Lung microvascular endothelial cell (primary cell): ENCODE data around the gene RTP2. TPM values are rescaled to one million over a fixed set of nuclear protein-coding genes. Genes with fewer than 3 reads are reported as not detected.

Experiments
- DNase-seq, 2 donors: peaks; one replicate each; pipeline versions ENCODE4 v3.0.0 to v3.0.0-alpha.2; 2010; ENCODE audit warnings: low read depth in 2 of 2
- total RNA-seq: library from RNA; depleted of rRNA; stranded (reverse); fragments of >200 nt; gene quantifications from 2 replicates; pipeline ENCODE4 v1.2.1, GENCODE V29; 2014

The RTP2 gene
- not detected in 2 replicates for total RNA-seq

DNA sequence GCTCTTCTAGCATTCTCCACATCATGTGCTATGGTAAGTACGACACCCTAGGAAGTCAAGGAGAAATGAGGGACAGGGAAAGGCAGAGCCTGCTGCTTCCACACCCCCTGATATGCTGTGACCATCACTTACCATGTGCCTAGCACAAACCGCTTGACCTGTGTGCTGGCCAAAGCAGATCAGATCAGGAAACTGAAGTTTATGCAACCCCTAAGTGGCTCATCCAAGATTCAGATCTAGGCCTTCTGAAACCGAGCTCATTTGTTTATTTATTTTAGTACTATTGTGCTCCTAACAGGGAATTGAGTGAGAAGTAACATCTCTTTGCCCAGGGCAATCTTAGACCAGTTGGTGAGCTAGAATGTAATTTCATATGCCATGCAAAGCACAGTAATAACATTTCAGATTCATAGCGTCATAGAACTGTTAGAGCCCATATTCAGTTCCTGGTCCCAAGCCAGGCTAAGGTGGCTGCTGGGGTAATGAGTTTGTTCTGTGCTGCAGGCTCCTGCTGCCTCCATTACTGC, at the start of gene RTP2:
TSS of gene RTP2 (minus strand) at position 51 of the 527 bp plus-strand sequence. CDS start 429 bp downstream, outside the sequence.
- DNase-seq: no peak

GRCh38 chr3:187750513-187751123, 48.3 kb upstream of the RTP2 start:
- no peak for DNase-seq

GRCh38 chr3:187750006-187750512, 47.7 kb upstream of the RTP2 start:
- peak; percentile 52 to 84 for DNase-seq

DNA sequence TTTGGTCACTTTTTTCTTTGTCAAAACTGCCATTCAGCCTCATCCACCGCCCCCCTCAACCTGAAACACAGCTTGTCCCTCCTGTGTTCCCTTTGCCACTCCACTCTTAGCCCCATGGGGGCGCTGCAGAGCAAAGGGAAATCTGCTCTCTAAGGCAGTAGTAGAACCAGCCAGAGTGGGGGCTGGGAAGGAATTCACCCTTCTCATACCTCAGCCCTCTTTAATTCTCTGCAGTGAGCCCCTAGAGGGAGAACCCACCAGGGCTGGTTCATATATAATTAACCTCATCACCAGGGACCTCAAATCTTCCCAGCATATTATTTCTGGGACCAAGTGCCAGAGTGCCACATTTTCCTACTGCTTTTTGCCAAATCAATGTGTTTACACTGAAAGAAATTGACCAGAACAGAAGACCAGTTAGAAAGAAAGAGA, 45.7 kb upstream of the RTP2 start:
- DNase-seq: peak; percentile 80 to 82

DNA sequence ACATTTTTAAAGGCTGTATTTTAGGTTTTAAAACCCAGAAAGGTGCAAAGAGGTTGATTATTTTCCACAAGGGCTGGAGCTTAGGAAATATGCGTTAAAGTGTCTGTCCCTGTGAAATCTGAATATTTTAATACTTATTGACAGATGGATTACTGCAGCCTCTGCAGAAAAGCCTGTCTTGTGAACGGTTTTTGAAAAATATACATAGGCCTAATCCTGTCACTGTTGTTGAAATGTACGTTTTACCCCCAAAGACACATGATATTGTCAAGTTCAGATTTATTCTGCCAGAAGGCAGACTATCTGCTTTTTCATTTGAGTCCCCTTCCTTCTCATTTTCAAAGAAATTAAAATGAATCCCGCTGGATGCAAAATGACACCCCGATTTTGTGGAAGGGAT, 45.1 kb upstream of the RTP2 start:
- DNase-seq: no peak

DNA sequence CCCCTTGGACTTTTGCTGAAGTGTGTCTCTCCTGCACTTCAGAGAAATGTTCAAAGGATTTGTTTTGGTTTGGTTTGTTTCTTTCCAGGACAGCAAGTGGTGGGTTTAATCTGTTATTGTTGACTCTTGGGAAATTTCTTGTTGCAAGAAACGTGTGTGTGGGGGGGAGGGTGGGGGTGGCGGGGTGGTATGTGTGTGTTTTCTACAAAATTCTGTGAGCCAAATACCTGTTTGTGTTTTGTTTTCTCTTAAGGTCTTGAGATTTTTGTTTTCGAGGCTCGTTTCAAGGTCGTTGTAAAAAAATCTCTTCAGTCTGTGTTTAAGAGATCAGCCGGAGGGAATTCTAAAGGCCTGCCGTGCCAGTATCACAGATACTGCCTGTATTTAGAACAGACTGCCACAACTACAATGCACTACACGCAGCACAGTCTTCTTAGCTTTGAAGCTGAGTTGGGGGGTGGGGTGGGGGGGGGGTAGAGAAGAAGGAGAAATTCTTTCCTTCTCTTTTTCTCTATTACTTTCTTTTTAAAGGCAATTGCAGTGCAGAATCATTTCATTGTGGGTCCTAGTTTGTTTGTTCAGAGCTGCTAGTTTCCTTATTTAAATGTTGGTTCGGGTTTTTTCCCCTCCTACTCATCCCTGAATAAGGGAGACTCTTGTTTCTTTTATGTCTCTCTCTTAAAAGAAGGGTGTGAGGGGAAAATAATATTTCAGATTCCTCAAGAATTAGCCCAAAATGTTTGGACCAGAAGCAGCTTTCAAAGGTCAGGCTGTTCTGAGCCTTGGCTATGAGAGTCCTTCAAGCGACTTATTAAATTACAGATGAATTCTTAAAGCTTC, 44.3 kb upstream of the RTP2 start:
- no peak for DNase-seq

DNA sequence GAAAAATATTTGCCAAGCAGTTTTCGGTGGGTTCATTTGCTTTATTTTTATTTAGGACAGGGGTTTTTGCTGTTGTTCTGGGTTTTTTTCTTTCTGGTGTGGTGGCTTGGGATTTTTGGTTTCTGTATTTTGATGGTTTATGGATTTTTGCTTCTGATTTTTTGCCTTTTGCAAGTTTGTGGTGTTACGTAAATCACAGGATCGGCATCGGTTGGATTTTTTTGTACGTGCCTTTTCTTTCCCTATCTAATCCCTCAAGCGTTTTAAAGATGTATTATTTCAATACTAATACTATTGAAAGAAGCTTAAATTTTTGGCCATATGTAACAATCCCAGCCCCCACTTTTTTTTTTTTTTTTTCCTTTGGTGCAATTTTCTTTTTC, 43.7 kb upstream of the RTP2 start:
- no peak for DNase-seq

- peak; percentile 94 to 97 for DNase-seq
Measured at GRCh38 chr3:187745201-187746058, 43.1 kb upstream of the RTP2 start, which contains the start of gene BCL6. BCL6 (minus strand) TSS chr3:187745468; CDS start chr3:187733693, 11,775 bp downstream.

DNA sequence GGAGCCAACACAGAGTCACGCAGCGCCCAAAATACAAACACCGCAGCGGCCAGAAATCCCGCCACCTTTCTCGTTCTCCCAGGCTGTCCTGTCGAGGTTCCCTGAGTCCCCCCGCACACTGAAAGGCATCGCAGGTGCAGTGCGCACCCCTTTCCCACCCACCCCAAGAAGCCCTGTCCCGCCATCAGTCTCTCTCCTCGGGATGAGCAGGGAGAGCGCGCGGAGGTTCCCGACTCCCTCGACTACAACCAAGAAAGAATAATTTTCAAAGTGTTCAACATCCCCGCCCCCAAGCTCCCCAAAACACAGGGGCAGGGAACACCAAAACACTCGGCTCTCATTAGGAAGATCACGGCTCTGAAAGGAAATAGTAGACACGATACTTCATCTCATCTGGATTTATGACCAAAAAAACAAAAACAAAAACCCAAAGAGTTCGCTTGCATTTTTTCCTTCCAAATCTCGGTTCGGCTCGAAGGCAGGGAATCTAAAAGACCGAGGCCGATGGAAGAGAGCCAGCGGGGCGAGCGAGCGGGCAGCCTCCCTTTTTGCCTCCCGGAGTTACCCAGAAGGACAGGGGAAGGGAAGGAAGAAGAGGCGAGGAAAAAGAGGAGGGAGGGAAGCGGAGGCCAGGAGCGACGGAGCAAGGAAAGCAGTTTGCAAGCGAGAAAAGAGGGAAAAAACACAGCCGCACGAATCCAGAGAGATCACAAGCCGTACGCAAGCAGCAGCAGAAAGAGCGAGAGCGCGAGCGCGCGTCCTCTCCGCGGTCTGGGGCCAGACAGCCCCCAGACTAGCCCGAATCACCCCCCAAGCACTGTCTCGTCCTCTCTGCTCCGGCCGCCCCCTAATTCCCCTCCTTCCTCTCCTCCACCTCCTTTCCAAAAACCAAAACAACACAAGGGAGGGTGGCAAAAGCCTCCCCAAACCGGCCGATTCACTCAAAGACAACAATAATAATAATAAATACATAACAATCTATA, 42.1 kb upstream of the RTP2 start:
- DNase-seq: peak; percentile 63 to 65

DNA sequence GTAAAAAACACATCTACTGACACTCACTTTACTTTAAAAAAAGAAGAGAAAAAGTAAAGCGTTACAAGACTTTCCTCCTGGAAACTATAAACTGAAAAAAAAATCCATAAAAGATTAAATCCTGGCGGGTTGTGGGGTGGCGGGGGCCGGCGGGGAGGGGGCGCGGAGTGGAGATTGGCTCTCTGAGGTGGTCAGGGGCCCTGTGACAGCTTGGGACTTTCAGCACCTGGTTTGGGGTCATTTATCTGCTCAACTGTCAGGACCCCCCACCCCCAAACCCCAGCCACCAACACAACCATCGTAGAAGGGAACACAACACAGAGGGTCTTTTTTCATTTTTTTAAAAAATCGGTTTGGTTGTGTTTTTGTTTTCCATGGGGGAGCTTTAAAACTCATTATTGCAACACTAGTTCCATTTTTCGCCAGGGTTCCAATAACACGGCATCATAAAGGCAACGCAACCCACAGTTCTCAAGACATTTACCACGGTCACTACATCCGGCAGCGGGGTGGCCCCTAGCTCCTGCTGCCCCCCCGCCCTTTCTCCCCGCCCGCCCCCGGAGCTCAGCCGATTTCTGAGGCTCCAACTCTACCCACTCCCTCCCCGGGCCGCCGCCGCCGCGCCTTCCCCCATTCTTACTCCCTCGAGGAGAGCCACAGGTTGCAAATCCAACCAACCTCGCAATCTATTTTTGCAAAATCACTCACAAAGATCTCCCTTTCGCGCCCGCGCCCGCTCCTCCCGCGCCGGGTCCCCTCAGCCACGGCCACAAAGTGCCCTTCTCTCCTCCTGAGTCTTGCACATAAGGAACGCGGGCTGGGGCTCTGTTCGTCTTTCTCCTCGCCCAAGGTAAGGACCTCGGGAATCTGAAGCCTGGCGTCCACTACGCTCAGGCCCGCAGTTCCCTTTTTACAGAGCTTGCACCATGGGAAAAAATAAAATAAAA, 41.1 kb upstream of the RTP2 start:
- peak in 1 of 2 donors; percentile 52 for DNase-seq

DNA sequence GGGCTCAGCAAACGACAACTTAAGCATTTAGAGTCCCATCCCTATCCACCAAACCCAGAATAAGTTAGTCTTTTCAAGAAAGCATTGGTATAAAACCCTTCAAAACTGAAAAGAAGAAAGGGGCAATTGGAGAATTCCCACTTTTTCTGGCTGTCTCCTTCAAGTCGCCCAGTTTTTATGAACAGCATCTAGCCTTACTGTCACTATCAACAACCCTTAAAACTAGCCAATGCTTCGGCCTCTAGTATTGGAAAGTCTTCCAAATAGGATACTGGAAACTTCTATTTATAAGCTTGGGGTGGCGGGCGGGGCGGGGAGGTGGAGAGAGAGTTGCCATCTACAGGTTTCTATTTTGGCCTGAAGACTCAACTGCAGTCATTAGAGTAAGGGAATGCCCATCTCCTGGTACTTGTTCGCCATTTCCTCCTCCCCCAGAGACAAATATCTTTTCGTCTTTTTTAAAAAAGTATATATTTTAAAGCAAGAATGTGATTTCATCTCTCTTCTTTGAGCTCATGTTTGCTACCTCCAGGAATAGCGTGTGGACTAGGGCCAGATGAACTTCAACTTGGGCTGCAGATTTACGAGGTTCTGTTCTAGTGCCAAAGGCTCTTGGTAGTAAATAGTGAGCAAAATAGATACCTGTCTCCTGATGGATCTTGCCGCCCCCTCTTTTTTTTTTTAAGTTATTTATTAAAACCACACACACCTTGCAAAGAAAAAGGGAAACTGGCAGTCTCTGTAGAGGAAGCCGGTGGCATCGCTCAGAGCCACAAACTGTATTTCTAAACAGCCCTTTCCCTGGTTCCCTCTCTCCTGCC, 40.2 kb upstream of the RTP2 start:
- DNase-seq: no peak

DNA sequence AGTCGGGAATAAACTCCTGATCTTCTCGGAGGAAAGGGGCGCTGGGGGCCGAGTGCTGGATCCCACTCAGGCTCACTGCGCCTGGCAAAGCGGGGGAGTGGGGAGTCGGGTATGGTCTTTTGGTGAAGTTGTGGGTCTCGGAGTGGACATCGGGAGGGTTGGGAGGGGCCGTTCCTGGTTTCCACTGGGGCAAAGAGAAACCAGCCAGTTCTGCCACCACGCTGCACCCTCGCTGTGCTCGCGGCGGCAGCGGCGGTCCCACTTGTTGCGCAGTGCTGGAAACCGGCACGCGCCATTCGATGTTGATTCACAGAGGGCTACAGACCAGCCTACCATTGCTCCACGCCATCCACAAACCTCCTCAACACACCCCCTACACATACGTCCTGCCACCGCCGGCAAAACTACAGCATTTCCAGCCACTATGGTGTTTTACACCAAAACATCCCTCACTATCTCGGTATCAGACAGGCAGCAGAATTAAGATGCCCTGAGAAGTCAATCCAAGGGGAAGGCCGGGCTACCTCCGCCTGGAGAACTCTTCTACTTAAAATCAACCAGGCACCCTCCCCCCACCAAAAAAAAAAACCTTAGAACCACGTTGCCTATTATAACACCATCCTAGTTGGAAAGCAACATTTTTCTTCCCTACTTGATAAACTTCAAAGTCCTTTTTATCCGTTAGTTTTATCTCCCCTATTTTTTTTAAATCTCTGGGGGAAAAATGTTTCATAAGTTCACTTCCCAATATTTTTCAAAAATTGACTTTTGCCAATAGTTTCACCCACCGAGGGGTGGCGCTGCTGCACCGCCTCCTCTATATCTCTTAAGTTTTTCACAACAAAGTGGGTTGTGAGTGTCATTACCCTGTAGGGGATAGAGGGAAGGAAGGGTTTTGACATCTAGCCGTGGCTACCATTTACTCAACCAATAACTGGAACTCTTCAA, 39.3 kb upstream of the RTP2 start:
- DNase-seq: peak; percentile 81 to 82

DNA sequence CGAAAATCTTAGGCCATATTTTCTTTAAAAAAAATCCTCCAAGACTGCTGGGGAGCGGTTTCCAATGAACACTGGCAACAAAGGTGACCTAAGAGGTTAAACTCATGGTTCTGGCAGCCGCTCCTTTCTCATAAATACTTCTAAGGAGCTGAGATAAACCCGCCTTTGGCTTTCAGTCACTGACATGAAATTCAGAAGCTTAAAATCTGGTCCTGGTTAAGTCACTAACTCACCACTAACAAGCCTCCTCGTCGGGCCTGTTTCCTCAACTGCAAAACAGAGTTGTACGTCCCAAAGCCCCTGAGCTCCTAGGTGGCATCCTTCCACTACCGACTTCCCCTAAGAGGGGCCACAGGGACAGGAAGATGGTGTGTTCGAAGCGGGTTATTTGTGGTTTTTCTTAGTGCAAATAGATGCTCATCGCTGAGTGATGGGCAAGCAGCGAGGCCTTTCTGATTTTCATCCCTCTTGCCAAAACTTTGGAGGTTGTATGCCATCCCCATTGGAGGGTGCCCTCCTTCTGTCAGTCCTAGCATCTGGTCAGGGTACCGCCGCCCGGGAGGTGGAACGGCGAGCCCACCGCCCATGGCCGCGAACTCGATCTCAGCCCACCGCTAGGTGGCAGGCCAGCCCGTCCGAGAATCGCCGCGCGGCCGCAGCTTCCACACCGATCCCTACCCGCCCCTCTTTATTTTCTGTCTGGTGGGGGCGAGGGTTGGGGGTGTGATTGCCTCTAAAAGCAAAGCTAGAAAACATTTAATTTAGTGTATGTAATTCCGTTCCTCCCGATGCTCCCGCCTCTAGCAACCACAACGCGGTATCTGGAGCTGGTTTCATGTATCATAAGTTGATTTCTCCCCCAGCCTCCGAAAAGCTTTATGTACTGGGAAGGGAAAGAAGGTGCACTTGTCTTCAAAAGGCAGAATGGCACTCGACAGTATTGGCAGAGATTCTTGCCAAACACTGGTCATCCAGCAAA, 38.4 kb upstream of the RTP2 start:
- DNase-seq: peak; percentile 62 to 65

GRCh38 chr3:187739561-187740332, 37.4 kb upstream of the RTP2 start:
- peak; percentile 65 to 90 for DNase-seq

DNA sequence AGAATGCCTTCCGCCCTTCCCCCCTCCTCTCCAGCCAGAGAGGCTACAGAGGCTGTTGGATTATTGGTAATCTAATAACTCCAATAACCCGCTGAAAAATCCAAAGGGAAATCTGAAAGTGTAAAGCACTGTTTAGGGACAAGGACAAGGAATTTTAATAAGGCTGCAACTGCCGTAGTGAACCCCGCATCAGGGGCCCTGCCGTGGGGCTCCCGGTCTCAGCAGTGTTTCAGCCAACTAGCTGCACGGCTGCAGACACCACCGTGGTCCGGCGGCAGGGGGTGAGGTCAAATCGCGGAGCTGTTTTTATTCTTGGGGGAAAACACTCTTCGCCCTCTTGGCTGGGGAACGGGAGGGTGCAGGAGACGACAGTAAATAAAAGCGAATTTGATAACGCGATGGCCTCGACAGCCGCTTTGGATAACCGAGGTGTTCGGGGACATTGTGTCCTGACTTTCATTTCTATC, 36.8 kb upstream of the RTP2 start:
- peak in 1 of 2 donors; percentile 40 for DNase-seq
